ENCODE measurements around the gene PPM1J. TPM values are rescaled to one million over a fixed set of nuclear protein-coding genes. Genes with fewer than 3 reads are reported as not detected.

Gene PPM1J
- total RNA-seq, 1 donor from 2014 or later: 7.9 TPM

- Histone ChIP-seq H3K9me3 (no peaks in the 10 kb centered on the region), H3K36me3 (no peaks in the 10 kb centered on the region), H3K27ac (peak overlapping the region; percentile 80), H3K27me3 (no peaks in the 10 kb centered on the region), H3K4me3 (peak overlapping the region; percentile 68 to 74), H3K4me1 (peaks cover 31% of the 10 kb centered on the region)
- intact Hi-C loops (cut with DNase I): loop anchor here (5.0 to 10.0 kb wide), 3 partner anchors 42 to 360 kb away; partner anchors contain the start of genes CTTNBP2NL, LRIG2 and MOV10
- DNase-seq (ENCODE audit: extremely low spot score in 2 of 2): no peak
- TF ChIP-seq CTCF (IDR thresholded peaks at IDR 0.05) (no peak), POLR2AphosphoS5 (IDR thresholded peaks at IDR 0.05; ENCODE audit: insufficient read depth in 1 of 2, low read depth in 1 of 2) (peak in 1 of 2 donors; percentile 35), POLR2A (IDR thresholded peaks at IDR 0.05) (peak in 1 of 2 donors; percentile 58)
Measured at GRCh38 chr1:112714313-112715263, 544 bp downstream of the PPM1J start.

- TF ChIP-seq POLR2AphosphoS5 (IDR thresholded peaks at IDR 0.05; ENCODE audit: insufficient read depth in 1 of 2, low read depth in 1 of 2): no peak
- TF ChIP-seq POLR2A (IDR thresholded peaks at IDR 0.05): no peak
- no peaks in the 10 kb centered on the region for H3K27me3 ChIP-seq
- no peak overlapping the region for H3K27ac ChIP-seq
- H3K4me3 ChIP-seq: peak overlapping the region; percentile 68 to 74
- H3K36me3 ChIP-seq: no peaks in the 10 kb centered on the region
- intact Hi-C loops (cut with DNase I): loop anchor here (5.0 to 10.0 kb wide), 2 partner anchors 41 to 361 kb away; partner anchors contain the start of genes LRIG2 and MOV10
- peaks cover 26% of the 10 kb centered on the region for H3K4me1 ChIP-seq
- no peak for DNase-seq (ENCODE audit: extremely low spot score in 2 of 2)
- no peaks in the 10 kb centered on the region for H3K9me3 ChIP-seq
Measured at GRCh38 chr1:112713466-112714312, 1.4 kb downstream of the PPM1J start.

- Histone ChIP-seq H3K27me3 (no peaks in the 10 kb centered on the region), H3K9me3 (no peaks in the 10 kb centered on the region), H3K4me3 (no peak overlapping the region), H3K36me3 (no peaks in the 10 kb centered on the region), H3K4me1 (peaks cover 25% of the 10 kb centered on the region), H3K27ac (no peak overlapping the region)
- no peak for TF ChIP-seq POLR2A (IDR thresholded peaks at IDR 0.05)
- TF ChIP-seq CTCF (IDR thresholded peaks at IDR 0.05): no peak
- no peak for TF ChIP-seq POLR2AphosphoS5 (IDR thresholded peaks at IDR 0.05; ENCODE audit: insufficient read depth in 1 of 2, low read depth in 1 of 2)
- DNase-seq (ENCODE audit: extremely low spot score in 2 of 2): no peak
- intact Hi-C loops (cut with DNase I): loop anchor here (5.0 to 10.0 kb wide), 2 partner anchors 40 to 362 kb away; partner anchors contain the start of genes LRIG2 and MOV10
Measured at GRCh38 chr1:112712701-112713128, 2.4 kb downstream of the PPM1J start.

GRCh38 chr1:112712191-112712590, 2.9 kb downstream of the PPM1J start:
- Histone ChIP-seq H3K36me3 (no peaks in the 10 kb centered on the region), H3K4me3 (no peak overlapping the region), H3K4me1 (peaks cover 29% of the 10 kb centered on the region), H3K27me3 (no peaks in the 10 kb centered on the region), H3K27ac (no peak overlapping the region), H3K9me3 (no peaks in the 10 kb centered on the region)
- intact Hi-C loops (cut with DNase I): loop anchor here (5.0 to 10.0 kb wide), 2 partner anchors 40 to 363 kb away; partner anchors contain the start of genes LRIG2 and MOV10
- TF ChIP-seq POLR2AphosphoS5 (IDR thresholded peaks at IDR 0.05; ENCODE audit: insufficient read depth in 1 of 2, low read depth in 1 of 2) (no peak), POLR2A (IDR thresholded peaks at IDR 0.05) (no peak), CTCF (IDR thresholded peaks at IDR 0.05) (no peak)
- DNase-seq (ENCODE audit: extremely low spot score in 2 of 2): no peak

- H3K4me1 ChIP-seq: peaks cover 29% of the 10 kb centered on the region
- TF ChIP-seq POLR2A (IDR thresholded peaks at IDR 0.05): no peak
- TF ChIP-seq CTCF (IDR thresholded peaks at IDR 0.05): no peak
- no peak for TF ChIP-seq POLR2AphosphoS5 (IDR thresholded peaks at IDR 0.05; ENCODE audit: insufficient read depth in 1 of 2, low read depth in 1 of 2)
- no peaks in the 10 kb centered on the region for H3K27me3 ChIP-seq
- H3K36me3 ChIP-seq: no peaks in the 10 kb centered on the region
- no peaks in the 10 kb centered on the region for H3K9me3 ChIP-seq
- intact Hi-C loops (cut with DNase I): loop anchor here (5.0 to 10.0 kb wide), 2 partner anchors 39 to 363 kb away; partner anchors contain the start of genes LRIG2 and MOV10
- H3K4me3 ChIP-seq: no peak overlapping the region
- DNase-seq (ENCODE audit: extremely low spot score in 2 of 2): no peak
- no peak overlapping the region for H3K27ac ChIP-seq
Measured at GRCh38 chr1:112711670-112712069, 3.5 kb downstream of the PPM1J start.
